GM21825 (cell line): Measurements from ENCODE around the gene PRAMEF33.
"Not testable (repeated sequence)": the region's sequence is repeated elsewhere in the genome, so short reads cannot be mapped to it uniquely, and the experiment has no call there.

Experiments
- ATAC-seq: cut with Tn5 transposase; IDR thresholded peaks from one replicate; pipeline ENCODE4 v1.9.1; 2021; ENCODE audit warnings: mild to moderate bottlenecking, moderate library complexity; ENCODE audit not compliant: unreplicated experiment

PRAMEF33 gene

DNA sequence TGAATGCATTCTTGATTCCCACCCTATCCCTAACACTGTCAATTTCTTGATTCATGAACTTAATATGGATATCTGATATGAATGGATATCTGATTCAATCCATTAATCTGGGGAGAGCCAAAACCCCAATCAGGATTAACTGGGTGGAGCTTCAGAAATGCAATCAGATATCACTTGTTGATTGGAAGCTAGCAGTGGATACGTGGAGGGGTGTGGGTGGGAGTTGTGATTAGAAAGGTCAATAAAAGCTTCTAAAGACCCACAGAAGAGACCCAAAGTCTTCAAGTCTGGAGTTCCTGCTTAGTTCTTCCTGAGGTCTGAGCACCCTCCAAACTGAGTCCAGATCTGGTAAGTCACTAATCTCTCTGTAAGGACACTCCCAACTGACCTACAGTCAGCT lies at the start of gene PRAMEF33:
TSS of gene PRAMEF33 (plus strand) at position 301 of the 400 bp plus-strand sequence. CDS start 2,416 bp downstream, outside the sequence.
- ATAC-seq = not testable (repeated sequence)

DNA sequence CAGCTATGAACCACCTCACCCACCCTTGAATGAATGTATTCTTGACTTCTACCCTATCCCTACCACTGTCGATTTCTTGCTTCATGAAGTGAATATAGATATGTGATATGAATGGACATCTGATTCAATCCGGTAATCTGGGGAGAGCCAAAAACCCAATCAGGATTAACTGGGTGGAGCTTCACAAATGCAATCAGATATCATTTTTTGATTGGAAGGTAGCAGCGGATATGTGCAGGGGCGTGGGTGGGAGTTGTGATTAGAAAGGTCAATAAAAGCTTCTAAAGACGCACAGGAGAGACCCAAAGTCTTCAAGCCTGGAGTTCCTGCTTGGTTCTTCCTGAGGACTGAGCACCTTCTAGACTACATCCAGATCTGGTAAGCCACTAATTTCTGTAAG lies 49.4 kb upstream of the PRAMEF33 start, which contains the start of gene PRAMEF5:
TSS of gene PRAMEF5 (plus strand) at position 301 of the 400 bp plus-strand sequence. CDS start 5,071 bp downstream, outside the sequence.
- ATAC-seq = not testable (repeated sequence)

- ATAC-seq = not testable (repeated sequence)
Measured at GRCh38 chr1:13265124-13265523, 38.2 kb upstream of the PRAMEF33 start.

- not testable (repeated sequence) for ATAC-seq
Measured at GRCh38 chr1:13277016-13277415, 26.3 kb upstream of the PRAMEF33 start.

DNA sequence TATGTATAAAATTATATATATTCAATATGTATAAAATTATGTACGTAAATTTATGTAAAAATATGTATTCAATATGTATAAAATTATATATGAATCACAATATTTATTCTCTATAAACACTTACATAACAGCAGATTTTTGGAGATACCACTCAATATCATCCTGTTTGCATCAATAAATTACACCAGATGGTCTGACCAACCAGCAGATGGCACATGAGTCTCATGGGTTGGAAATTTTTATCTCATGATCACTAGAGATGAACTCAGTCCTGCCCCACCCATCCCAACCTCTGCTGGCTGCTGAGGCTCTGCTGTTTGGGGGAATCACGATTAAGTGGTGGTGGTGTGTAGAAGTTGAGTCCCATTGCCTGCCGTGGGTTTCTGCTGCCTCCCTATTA lies 23.7 kb upstream of the PRAMEF33 start:
- ATAC-seq = not testable (repeated sequence)

- ATAC-seq = not testable (repeated sequence)
Measured at GRCh38 chr1:13285037-13285436, 18.3 kb upstream of the PRAMEF33 start, which contains the start of gene PRAMEF8. PRAMEF8 (minus strand) TSS chr1:13285137; CDS start chr1:13284091, 1,046 bp downstream.

GRCh38 chr1:13289030-13289429 lies 14.3 kb upstream of the PRAMEF33 start:
- ATAC-seq = not testable (repeated sequence)

DNA sequence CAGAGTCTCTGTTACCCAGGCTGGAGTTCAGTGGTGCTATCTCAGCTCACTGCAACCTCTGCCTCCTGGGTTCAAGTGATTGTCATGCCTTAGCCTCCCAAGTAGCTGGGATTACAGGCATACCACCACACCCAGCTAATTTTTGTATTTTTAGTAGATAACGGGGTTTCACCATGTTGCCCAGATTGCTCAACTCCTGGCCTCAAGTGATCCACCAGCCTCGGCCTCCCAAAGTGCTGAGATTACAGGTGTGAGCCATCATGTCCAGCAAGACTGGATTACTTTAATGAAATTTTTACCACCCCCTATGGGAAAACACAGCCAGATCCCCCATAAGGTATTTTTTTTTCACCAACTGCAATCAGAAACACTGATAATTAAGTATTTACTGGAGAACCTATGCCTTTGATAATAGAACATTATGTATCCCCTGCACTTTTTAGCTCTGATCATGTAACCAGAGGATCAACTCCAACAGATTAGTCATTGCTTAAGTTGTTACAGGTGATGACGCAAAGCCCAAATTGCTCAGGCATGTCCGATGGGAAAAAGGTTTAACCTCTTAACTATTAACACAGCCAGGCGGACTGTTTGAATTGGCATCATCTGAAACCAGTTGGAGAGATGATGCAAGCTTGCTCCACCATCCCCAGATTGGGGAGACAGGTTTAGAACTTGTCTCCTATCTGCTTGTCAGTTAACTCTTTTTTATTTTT lies 6.0 kb upstream of the PRAMEF33 start:
- ATAC-seq = not testable (repeated sequence)

- ATAC-seq = not testable (repeated sequence)
Measured at GRCh38 chr1:13298699-13299098, 4.6 kb upstream of the PRAMEF33 start.

DNA sequence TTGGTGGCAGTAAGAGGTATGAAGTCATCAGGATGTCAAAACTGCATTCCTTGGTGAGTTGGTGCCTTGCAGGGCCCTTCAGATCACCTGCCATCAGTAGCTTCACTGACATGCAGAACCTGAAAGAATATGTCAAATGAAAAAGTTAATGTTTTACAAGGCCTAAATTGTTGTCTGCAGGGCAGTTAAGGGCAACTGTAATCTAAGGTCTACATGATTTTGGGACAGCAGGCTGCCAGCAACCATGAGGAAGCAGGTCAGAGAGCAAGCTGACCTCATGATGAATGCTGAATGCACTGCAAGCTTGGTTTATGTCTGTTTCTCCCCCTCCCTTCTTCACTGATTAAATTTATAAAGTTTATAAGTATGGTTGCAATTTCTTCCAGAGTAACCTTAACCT lies 1.1 kb upstream of the PRAMEF33 start:
- not testable (repeated sequence) for ATAC-seq

DNA sequence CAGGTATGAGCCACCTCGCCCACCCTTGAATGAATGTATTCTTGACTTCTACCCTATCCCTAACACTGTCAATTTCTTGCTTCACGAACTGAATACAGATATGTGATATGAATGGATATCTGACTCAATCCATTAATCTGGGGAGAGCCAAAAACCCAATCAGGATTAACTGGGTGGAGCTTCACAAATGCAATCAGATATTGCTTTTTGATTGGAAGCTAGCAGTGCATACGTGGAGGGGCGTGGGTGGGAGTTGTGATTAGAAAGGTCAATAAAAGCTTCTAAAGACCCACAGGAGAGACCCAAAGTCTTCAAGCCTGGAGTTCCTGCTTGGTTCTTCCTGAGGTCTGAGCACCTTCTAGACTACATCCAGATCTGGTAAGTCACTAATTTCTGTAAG lies 11.9 kb downstream of the PRAMEF33 start, which contains the start of gene PRAMEF15:
TSS of gene PRAMEF15 (plus strand) at position 301 of the 400 bp plus-strand sequence. CDS start 2,827 bp downstream, outside the sequence.
- ATAC-seq = not testable (repeated sequence)

- ATAC-seq = not testable (repeated sequence)
Measured at GRCh38 chr1:13342496-13342895, 39.2 kb downstream of the PRAMEF33 start.

DNA sequence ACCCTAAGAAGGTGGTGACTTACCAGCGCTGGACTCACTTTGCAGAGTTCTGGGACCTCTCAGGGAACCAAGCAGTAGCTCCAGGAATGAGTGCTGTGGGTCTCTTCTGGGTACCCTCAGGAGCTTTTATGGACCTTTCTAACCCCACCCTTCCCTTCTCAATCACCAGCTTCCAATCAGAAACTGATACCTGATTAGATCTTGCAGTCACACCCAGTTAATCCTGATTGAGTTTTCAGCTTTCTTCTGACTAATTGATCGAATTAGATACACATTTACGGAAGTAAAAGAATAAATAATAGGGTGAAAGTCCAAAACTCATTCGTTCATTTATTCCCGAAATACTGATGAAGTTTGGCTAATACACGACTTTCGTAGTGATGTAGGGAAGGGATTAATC lies 43.7 kb downstream of the PRAMEF33 start, which contains the start of gene PRAMEF14:
TSS of gene PRAMEF14 (minus strand) at position 101 of the 400 bp plus-strand sequence. CDS start 1,820 bp downstream, outside the sequence.
- ATAC-seq = not testable (repeated sequence)

DNA sequence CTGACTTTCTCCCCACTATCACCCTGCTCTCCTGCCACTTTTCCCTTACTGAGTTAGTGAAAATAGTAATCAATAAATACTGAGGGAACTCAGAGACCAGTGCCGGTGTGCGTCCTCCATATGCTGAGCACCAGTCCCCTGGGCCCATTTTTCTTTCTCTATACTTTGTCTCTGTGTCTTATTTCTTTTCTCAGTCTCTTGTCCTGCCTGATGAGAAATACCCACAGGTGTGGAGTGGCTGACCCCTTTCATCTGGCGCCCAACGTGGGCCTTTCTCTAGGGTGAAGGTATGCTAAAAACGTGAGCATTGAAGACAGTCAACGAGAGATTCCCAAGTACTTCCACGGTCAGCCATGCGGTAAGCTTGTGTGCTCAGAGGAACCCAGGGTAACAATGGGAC lies 50.1 kb downstream of the PRAMEF33 start:
- ATAC-seq = not testable (repeated sequence)

DNA sequence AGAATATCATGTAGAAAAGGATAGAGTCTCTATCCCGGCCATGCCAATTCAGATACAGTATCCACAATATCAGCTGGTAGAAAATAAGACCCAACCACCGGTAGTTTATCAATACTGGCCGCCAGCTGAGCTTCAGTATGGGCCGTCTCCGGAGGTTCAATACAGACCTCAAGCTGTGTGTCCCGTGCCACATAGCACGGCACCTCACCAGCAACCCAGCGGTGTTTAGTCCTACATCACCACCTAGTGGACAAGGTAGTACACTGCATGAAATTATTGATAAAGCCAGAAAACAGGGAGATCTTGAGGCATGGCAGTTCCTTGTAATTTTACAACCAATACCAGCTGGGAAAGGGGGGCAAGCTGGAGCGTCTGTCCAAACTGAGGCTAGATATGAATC lies 51.1 kb downstream of the PRAMEF33 start:
- not testable (repeated sequence) for ATAC-seq

GRCh38 chr1:13356774-13357173 lies 53.4 kb downstream of the PRAMEF33 start:
- not testable (repeated sequence) for ATAC-seq
